NCI-H1436 (cell line): Measurements from ENCODE around the gene MTCL3.

ENCODE experiments used
- DNase-seq: peaks from one replicate; lab custom pipeline; 2025; lab: John Stamatoyannopoulos, UW

MTCL3 gene

GRCh38 chr6:127468936-127469335 lies 50.2 kb downstream of the MTCL3 start:
- DNase-seq, result no peak

GRCh38 chr6:127466416-127466815 lies 52.7 kb downstream of the MTCL3 start:
- DNase-seq, result no peak

GRCh38 chr6:127464881-127465459 lies 54.2 kb downstream of the MTCL3 start:
- DNase-seq, result peak; percentile 22

GRCh38 chr6:127464161-127464880 lies 54.8 kb downstream of the MTCL3 start:
- DNase-seq, result no peak

GRCh38 chr6:127463056-127463455 lies 56.1 kb downstream of the MTCL3 start:
- DNase-seq, result no peak

- no peak for DNase-seq
Measured at GRCh38 chr6:127462376-127462775, 56.8 kb downstream of the MTCL3 start.

GRCh38 chr6:127460465-127460864 lies 58.7 kb downstream of the MTCL3 start:
- no peak for DNase-seq

- DNase-seq, result peak; percentile 33
Measured at GRCh38 chr6:127459231-127459641, 59.9 kb downstream of the MTCL3 start, which contains the start of gene KIAA0408. Gene KIAA0408, minus strand, starts transcription at chr6:127459389. Its CDS starts 5,408 bp downstream, at chr6:127453981.

- no peak for DNase-seq
Measured at GRCh38 chr6:127458817-127459216, 60.3 kb downstream of the MTCL3 start.

- no peak for DNase-seq
Measured at GRCh38 chr6:127458222-127458621, 60.9 kb downstream of the MTCL3 start.

- no peak for DNase-seq
Measured at GRCh38 chr6:127457456-127458064, 61.6 kb downstream of the MTCL3 start.

GRCh38 chr6:127456465-127456864 lies 62.7 kb downstream of the MTCL3 start:
- no peak for DNase-seq

- no peak for DNase-seq
Measured at GRCh38 chr6:127453845-127454619, 65.1 kb downstream of the MTCL3 start.

- DNase-seq, result no peak
Measured at GRCh38 chr6:127452803-127453202, 66.3 kb downstream of the MTCL3 start.

GRCh38 chr6:127451388-127451787 lies 67.7 kb downstream of the MTCL3 start:
- DNase-seq, result no peak

GRCh38 chr6:127447780-127448179 lies 71.4 kb downstream of the MTCL3 start:
- no peak for DNase-seq

- DNase-seq, result no peak
Measured at GRCh38 chr6:127446356-127446755, 72.8 kb downstream of the MTCL3 start.

GRCh38 chr6:127441881-127442280 lies 77.3 kb downstream of the MTCL3 start:
- no peak for DNase-seq

GRCh38 chr6:127439718-127440117 lies 79.4 kb downstream of the MTCL3 start:
- DNase-seq, result no peak

GRCh38 chr6:127436578-127437110 lies 82.5 kb downstream of the MTCL3 start:
- DNase-seq, result no peak

GRCh38 chr6:127435626-127436220 lies 83.4 kb downstream of the MTCL3 start:
- DNase-seq, result no peak

GRCh38 chr6:127434651-127435050 lies 84.5 kb downstream of the MTCL3 start:
- DNase-seq, result no peak
